Astrocyte of the cerebellum (primary cell): ENCODE results near the gene ACTN3.
A peak's percentile ranks its signal among the peaks of the same experiment; 100 is the strongest.
"Not testable (repeated sequence)": the region's sequence is repeated elsewhere in the genome, so short reads cannot be mapped to it uniquely, and the experiment has no call there.

Experiments
- DNase-seq: peaks from one replicate; pipeline ENCODE4 v3.0.0-alpha.2; 2011; ENCODE audit warnings: low read depth
- H3K4me3 ChIP-seq: 2 replicates; pipeline ENCODE4 v1.5.1; 2011; ENCODE audit warnings: mild to moderate bottlenecking, low read depth, low read length, moderate library complexity
- CTCF ChIP-seq: IDR thresholded peaks from 2 replicates; pipeline ENCODE4 v1.5.1; 2012; ENCODE audit warnings: low read length, low read depth, moderate library complexity, mild to moderate bottlenecking; ENCODE audit errors: missing control alignments
- in situ Hi-C: cut with HindIII; loops from 2 replicates; pipeline ENCODE4 v1.10.0; 2017; ENCODE audit warnings: low sequenced_read_pairs

ACTN3 gene

GRCh38 chr11:66604155-66604554 is 57.5 kb downstream of the ACTN3 start:
- H3K4me3 ChIP-seq: no peak overlapping the region
- TF ChIP-seq CTCF: no peak
- in situ Hi-C loops: no loop called here
- no peak for DNase-seq

- DNase-seq, H3K4me3 ChIP-seq, in situ Hi-C loops: not testable (repeated sequence)
Measured at GRCh38 chr11:66606608-66607007, 59.9 kb downstream of the ACTN3 start.

- peak; percentile 86 for DNase-seq
- H3K4me3 ChIP-seq: no peak overlapping the region
- in situ Hi-C loops: no loop called here
- no peak for TF ChIP-seq CTCF
Measured at GRCh38 chr11:66607126-66607834, 60.6 kb downstream of the ACTN3 start.

- no peak for DNase-seq
- in situ Hi-C loops: no loop called here
- H3K4me3 ChIP-seq: no peak overlapping the region
- TF ChIP-seq CTCF: no peak
Measured at GRCh38 chr11:66609721-66610617, 63.3 kb downstream of the ACTN3 start.

GRCh38 chr11:66612458-66612857 is 65.8 kb downstream of the ACTN3 start:
- no peak for TF ChIP-seq CTCF
- DNase-seq: no peak
- no peak overlapping the region for H3K4me3 ChIP-seq
- in situ Hi-C loops: no loop called here
